GM19043 (cell line): ENCODE data around the gene MFAP1.
A peak's percentile ranks its signal among the peaks of the same experiment; 100 is the strongest.
"Not testable (repeated sequence)": the region's sequence is repeated elsewhere in the genome, so short reads cannot be mapped to it uniquely, and the experiment has no call there.

ENCODE experiments used
- ATAC-seq: cut with Tn5 transposase; IDR thresholded peaks from one replicate; pipeline ENCODE4 v1.9.1; 2021; ENCODE audit warnings: low read depth; ENCODE audit not compliant: unreplicated experiment

Gene MFAP1

DNA sequence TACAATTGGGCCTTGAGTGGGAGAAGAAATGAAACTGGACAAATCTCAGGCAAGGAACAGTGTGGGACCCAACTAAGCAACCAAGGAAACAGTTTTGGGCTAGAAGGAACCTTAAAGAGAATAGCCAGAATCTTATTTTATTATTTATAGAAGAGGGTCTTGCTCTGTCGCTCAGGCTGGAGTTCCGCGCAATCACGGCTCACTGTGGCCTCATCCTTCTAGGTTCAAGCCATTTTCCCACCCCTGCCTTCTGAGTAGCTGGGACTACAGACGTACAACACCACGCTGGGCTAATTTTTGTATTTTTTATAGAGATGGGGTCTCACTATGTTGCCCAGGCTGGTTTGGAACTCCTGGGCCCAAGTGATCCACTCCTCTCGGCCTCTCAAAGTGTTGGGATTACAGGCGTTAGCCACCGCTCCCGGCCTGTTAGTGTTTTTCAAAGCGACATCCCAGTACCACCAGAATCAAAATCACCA lies 1.6 kb upstream of the MFAP1 start:
- ATAC-seq: no peak

DNA sequence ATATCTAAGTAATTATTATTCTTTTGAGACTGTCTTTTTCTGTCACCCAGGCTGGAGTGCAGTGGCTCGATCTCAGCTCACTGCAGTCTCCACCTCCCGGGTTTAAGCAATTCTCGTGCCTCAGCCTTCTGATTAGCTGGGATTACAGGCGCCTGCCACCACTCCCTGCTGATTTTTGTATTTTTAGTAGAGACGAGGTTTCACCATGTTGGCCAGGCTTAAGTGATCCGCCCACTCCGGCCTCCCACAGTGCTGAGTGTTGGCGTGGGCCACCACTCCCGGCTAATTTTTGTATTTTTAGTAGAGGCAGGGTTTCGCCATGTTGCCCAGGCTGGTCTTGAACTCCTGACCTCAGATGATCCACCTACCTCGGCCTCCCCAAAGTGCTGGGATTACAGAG lies 815 bp upstream of the MFAP1 start:
- not testable (repeated sequence) for ATAC-seq

DNA sequence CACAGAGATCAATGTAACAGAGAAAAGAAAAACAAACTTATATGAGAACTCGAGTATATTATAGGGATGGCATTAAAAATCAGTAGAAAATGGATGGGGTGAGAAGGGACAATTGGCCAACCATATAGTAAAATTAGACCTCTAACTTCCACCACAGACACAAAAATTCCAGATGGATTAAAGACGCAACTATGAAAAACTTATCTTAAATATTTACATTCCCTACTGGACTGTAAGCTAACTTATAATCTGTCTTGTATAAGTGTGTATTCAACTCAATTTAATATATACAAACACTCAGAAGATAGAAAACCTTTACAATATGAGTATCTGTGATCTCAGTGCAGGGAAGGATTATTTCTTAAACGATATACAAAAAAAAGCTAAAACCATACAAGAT lies 3.0 kb downstream of the MFAP1 start:
- ATAC-seq: no peak

- ATAC-seq: not testable (repeated sequence)
These were observed 9.4 kb downstream of the MFAP1 start for GRCh38 chr15:43815064-43815463.

GRCh38 chr15:43808960-43809678 lies 15.4 kb downstream of the MFAP1 start:
- ATAC-seq: peak; percentile 59

GRCh38 chr15:43808435-43808950 lies 16.0 kb downstream of the MFAP1 start:
- ATAC-seq: no peak

GRCh38 chr15:43802676-43803075 lies 21.8 kb downstream of the MFAP1 start:
- ATAC-seq: not testable (repeated sequence)

DNA sequence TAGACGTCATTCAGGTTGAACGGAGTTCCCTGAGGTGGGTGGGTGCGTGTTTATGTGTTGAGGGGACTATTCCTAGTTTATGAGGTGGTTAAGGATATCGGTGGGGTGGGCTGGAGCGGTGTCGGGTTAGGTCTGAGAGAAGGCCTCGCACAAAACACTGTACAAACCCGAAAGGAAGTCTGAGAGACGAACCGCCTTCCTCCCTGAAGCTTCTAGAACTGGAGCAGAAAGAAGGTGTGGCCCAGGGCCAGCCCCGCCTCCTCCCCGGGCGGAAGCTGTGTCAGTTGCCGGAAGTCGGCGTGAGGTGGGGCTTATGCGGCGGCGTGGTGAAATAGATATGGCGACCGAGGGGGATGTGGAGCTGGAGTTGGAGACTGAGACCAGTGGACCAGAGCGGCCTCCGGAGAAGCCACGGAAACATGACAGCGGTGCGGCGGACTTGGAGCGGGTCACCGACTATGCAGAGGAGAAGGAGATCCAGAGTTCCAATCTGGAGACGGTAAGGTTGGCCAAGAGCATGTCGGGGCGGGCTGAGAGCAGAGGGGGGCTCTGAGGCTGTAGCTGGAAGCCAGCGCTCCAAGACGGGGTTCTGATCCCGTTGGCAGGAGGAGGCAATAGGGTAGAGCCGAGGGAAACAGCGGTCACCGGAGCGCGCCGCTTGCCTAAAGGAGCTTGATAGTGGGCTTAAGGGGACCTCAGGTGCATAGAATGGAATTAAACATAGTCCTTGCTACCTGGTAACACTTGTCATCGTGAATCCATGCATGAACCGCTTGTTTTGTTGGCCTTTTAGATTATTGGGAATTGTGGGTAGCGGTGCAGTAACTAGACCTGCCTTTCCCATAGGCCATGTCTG lies 24.0 kb downstream of the MFAP1 start, which contains the start of gene HYPK:
Gene HYPK, plus strand, starts transcription at position 314 of the 856 bp plus-strand sequence. Its CDS starts 24 bp downstream, at position 338.
- peak; percentile 92 for ATAC-seq

DNA sequence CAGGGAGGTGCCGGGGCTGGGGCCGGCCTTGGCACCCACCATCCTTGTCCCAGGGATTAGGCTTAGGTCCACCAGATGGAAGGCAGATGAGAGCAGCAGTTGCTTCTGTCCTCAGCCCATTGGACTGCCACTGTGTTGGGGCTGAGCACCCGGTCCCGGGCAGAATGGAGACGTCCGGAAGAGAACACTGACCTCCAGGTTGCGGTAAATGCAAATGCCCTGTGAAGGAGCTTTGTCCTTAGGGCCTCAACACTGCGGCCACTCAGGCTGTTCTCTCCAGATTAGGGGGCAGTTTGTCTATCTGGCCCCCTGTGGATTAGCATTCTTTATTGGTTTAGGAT lies 24.6 kb downstream of the MFAP1 start, which contains the start of gene SERINC4:
Gene SERINC4, minus strand, starts transcription at position 276 of the 341 bp plus-strand sequence. Its CDS starts 234 bp downstream, at position 42.
- ATAC-seq: no peak

GRCh38 chr15:43799209-43799944 lies 25.1 kb downstream of the MFAP1 start:
- ATAC-seq: no peak

GRCh38 chr15:43796566-43796965 lies 27.9 kb downstream of the MFAP1 start:
- ATAC-seq: no peak

GRCh38 chr15:43795997-43796396 lies 28.5 kb downstream of the MFAP1 start:
- ATAC-seq: no peak

- ATAC-seq: no peak
These were observed 29.3 kb downstream of the MFAP1 start for GRCh38 chr15:43795197-43795596.

- no peak for ATAC-seq
These were observed 30.0 kb downstream of the MFAP1 start for GRCh38 chr15:43794269-43795037.

DNA sequence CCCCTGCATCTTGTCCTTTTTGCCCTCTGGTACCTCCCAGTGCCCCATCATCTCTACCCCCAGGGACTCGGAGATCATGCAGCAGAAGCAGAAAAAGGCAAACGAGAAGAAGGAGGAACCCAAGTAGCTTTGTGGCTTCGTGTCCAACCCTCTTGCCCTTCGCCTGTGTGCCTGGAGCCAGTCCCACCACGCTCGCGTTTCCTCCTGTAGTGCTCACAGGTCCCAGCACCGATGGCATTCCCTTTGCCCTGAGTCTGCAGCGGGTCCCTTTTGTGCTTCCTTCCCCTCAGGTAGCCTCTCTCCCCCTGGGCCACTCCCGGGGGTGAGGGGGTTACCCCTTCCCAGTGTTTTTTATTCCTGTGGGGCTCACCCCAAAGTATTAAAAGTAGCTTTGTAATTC lies 30.8 kb downstream of the MFAP1 start:
- no peak for ATAC-seq

- ATAC-seq: no peak
These were observed 31.6 kb downstream of the MFAP1 start for GRCh38 chr15:43792761-43793476.

DNA sequence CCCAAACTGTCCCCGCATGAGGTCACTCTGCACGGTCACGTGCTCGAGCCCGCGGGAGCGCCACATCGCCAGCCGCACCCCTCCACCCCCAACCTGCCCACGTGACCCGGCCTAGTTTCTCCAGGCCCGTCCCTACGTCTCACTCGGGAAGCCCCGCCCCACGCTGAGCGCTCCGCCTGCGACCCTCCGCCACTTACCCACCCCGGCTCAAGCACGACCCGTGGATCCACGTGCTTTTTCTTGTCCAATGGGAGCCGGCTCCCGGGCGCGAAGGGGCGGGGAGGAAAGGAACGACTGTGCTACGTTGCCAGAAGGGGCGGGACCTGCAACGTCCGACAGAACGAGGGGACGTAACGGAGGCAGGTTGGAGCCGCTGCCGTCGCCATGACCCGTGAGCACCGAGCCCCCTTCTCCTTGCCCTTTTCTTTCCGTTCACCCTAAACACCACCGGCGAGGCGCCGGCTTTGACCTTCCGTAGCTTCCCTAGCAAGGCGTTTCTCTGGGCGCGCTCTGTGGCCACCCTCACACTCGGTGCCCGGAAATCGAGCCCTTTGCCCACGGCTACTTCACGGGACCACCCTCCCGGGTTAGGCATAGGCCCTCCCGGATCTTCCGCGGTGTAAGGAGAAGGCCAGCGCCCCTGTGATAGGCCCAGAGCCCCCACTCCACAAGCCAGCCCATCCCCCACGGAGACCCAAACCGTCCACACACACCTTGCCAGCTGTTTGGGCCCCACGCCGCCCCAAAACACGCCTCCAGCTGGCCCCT lies 32.3 kb downstream of the MFAP1 start, which contains the start of gene SERF2:
Gene SERF2, plus strand, starts transcription at position 328 of the 768 bp plus-strand sequence. Its CDS starts 57 bp downstream, at position 385.
- peak; percentile 80 for ATAC-seq

- no peak for ATAC-seq
These were observed 35.1 kb downstream of the MFAP1 start for GRCh38 chr15:43789409-43789808.
